AML-193 (cell line): ENCODE data around the gene GGTLC1.
"Not testable (repeated sequence)": the region's sequence is repeated elsewhere in the genome, so short reads cannot be mapped to it uniquely, and the experiment has no call there.

Experiments used
- DNase-seq, 2 experiments: peaks; one replicate each; lab custom pipeline; 2025; lab: John Stamatoyannopoulos, UW

Gene GGTLC1

GRCh38 chr20:23994001-23994633 is 5.5 kb upstream of the GGTLC1 start:
- not testable (repeated sequence) for DNase-seq

GRCh38 chr20:23993440-23993839 is 4.9 kb upstream of the GGTLC1 start:
- not testable (repeated sequence) for DNase-seq

GRCh38 chr20:23990296-23990695 is 1.7 kb upstream of the GGTLC1 start:
- DNase-seq = not testable (repeated sequence)

GRCh38 chr20:23988966-23989365 is 387 bp upstream of the GGTLC1 start:
- not testable (repeated sequence) for DNase-seq

- DNase-seq = not testable (repeated sequence)
Observed at GRCh38 chr20:23986716-23987115, 1.9 kb downstream of the GGTLC1 start.

GRCh38 chr20:23986310-23986709 is 2.3 kb downstream of the GGTLC1 start:
- not testable (repeated sequence) for DNase-seq

GRCh38 chr20:23985790-23986225 is 2.8 kb downstream of the GGTLC1 start:
- not testable (repeated sequence) for DNase-seq

GRCh38 chr20:23985066-23985789 is 3.4 kb downstream of the GGTLC1 start:
- DNase-seq = not testable (repeated sequence)

- not testable (repeated sequence) for DNase-seq
Observed at GRCh38 chr20:23984476-23985023, 4.0 kb downstream of the GGTLC1 start.

GRCh38 chr20:23982112-23983018 is 6.2 kb downstream of the GGTLC1 start:
- DNase-seq = not testable (repeated sequence)

GRCh38 chr20:23981526-23981925 is 7.1 kb downstream of the GGTLC1 start:
- DNase-seq = not testable (repeated sequence)

GRCh38 chr20:23981014-23981413 is 7.6 kb downstream of the GGTLC1 start:
- not testable (repeated sequence) for DNase-seq

- DNase-seq = not testable (repeated sequence)
Observed at GRCh38 chr20:23979899-23980811, 8.4 kb downstream of the GGTLC1 start.

GRCh38 chr20:23979380-23979779 is 9.2 kb downstream of the GGTLC1 start:
- DNase-seq = not testable (repeated sequence)

- DNase-seq = not testable (repeated sequence)
Observed at GRCh38 chr20:23978457-23978856, 10.1 kb downstream of the GGTLC1 start.

GRCh38 chr20:23974966-23975365 is 13.6 kb downstream of the GGTLC1 start:
- DNase-seq = no peak

GRCh38 chr20:23971310-23971709 is 17.3 kb downstream of the GGTLC1 start:
- no peak for DNase-seq

- no peak for DNase-seq
Observed at GRCh38 chr20:23970049-23970448, 18.5 kb downstream of the GGTLC1 start.

- DNase-seq = no peak
Observed at GRCh38 chr20:23967616-23967979, 21.0 kb downstream of the GGTLC1 start.

GRCh38 chr20:23966927-23967615 is 21.5 kb downstream of the GGTLC1 start:
- DNase-seq = no peak
